ENCODE data around the gene ACKR3.

The ACKR3 gene

DNA sequence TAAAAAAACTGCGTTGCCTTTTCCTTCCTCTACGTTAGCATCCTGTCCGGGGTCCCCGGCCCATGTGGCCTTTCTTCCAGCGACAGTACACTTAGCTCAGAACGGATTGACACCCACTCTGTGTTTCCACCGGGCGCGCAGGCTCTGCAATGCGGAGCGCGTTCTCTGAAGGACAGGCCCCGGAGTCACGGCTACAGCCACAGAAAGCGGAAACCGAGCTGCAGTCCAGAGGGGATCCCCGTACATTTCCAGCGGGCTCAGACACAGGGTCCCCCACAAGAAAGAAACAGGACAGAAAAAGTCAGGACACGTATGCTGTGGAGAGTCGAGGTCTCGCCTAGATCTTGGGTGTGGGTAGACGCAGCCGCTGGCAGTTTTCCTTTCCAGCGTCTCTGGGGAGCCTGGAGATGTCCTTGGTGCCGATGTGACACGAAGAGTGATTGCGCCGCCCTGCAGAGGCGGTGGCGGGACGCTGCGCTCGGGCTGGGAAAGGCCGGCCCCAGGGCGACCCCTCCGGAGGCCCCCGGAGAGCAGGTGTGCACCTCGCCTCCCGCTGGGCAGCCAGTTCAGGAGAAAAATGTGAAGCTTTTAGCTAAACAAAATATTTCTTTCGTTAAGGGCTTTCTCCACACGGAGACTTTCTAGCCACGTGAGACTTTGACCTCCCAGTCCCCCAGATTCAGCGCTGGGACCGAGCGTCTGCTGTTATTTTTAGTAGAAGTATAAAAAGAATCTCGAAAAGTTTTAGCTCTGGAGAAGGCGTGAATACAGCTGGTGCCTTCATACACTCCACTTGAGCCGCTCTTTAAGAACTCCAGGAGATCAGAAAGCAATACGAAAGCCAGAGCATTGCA lies 1.3 kb upstream of the ACKR3 start:
- DNase-seq: peak in 12 of 51 donors; percentile 20 to 61 (median 43)

DNA sequence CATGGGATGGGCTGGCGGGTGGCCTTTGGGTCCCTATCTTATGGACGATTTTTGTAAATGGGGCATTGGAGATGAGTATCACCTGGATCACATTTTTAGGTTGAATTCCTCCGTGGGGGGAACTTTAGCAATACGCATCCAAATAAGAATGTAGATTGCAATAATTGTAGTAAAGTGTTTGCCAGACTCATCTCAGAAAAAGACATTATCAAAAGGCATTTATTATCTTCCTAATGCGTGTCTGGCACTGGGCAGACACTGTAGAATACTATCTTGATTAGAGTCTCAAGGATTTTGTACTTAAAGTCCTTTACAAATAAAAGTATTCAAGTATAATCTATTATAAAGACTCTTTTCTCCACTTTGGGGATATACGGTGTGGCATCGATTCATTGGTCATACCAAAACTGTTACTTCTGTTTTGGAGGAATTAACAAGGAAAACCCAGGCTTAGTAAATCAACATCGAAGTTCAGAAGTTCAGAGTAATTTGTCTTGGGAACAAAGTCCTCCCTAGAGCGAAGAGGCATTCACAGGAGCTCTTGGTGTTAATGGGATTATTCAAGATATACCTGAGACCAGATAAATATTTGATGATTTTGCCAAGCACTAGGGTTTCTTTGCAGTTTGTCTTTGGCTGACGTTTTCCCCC lies 578 bp upstream of the ACKR3 start:
- peak in 2 of 51 donors; percentile 37 to 54 for DNase-seq

- no peak for DNase-seq
Observed at GRCh38 chr2:236570081-236570868, 650 bp downstream of the ACKR3 start.

DNA sequence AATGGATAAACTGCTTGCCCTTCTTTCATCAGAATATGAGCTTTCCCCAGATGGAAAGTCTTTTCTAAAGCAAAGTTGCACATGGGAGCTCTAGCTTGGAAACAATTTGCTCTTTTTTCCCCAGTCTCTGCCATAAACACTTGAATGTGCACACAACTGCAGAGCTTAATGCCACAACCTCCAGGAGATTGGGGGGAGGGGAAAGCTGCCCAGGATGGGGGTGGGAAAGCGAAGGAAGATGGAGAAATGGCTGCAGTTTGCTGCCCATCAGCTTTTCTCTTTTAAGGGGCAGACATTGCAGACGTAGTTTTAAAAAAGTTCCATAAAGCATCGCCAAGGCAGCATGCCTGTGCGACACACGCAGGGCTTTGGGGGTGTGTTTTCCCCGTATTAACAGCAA lies 1.5 kb downstream of the ACKR3 start:
- no peak for DNase-seq

DNA sequence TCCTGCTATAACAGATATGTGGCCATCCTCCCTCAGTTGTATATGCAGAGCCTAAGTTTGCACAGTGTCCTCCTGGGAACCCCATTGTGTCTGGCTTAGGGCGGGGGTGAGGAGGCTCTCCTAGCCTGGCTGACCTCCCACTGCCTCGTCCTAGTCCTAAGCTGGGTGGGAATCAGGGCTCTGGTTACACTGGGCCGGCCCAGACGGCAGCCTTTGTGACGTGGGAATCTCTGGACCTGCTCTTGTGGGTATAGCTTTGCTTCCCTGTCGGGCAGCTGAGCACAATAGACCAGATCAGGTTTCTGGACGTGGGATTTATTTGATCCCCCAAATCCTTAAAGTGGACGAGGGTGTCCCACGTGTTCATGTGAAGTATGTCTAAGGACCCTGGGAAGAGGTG lies 2.9 kb downstream of the ACKR3 start:
- DNase-seq: peak in 1 of 51 donors; percentile 11

- no peak for DNase-seq
Observed at GRCh38 chr2:236573066-236573929, 3.7 kb downstream of the ACKR3 start.

DNA sequence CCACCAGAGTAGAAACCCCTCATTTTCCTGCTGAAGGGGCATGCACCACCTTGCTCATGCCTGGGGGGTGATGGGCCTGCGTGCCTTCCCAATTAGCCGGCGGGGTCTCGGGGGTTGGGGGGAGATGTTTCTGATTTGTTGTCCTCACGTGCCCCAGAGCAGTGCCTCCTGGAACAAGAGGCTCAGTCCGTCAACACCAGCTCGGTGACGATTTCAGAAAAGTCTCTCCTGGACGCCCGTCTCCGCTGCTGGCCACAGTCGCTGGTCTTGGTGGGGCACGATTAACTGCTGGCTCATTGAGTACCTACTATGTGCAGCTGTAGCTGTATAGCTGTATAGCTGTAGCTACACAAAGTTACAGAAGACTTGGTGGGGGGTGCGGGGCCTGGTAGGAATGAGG lies 4.4 kb downstream of the ACKR3 start:
- no peak for DNase-seq

- DNase-seq: no peak
Observed at GRCh38 chr2:236574424-236575145, 5.0 kb downstream of the ACKR3 start.

- no peak for DNase-seq
Observed at GRCh38 chr2:236575510-236575909, 5.9 kb downstream of the ACKR3 start.

- no peak for DNase-seq
Observed at GRCh38 chr2:236576087-236576486, 6.5 kb downstream of the ACKR3 start.

- no peak for DNase-seq
Observed at GRCh38 chr2:236576953-236577352, 7.3 kb downstream of the ACKR3 start.

- DNase-seq: peak in 23 of 51 donors; percentile 9 to 73 (median 46)
Observed at GRCh38 chr2:236577481-236578410, 8.1 kb downstream of the ACKR3 start.

DNA sequence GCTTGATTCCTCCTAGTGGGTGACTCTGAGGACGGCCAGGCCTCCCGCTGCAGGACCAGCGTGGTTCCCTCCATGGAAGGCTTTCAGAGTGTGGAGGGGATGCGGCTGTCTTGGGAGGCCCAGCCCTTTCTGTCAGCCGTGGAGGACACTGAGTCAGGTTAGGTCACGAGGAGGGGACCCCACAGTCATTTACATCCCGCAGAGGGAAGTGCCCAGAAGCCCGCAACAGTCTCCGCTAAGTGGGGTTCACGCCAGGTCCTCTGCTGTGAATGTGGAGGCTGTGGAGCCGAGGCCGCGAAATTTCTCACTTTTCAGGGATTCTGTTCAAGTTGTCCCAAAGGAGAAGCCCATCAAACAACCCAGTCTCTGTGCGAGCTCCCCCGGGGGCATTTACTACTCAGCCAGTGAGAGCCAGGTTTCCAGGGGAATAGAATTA lies 8.8 kb downstream of the ACKR3 start:
- DNase-seq: no peak

DNA sequence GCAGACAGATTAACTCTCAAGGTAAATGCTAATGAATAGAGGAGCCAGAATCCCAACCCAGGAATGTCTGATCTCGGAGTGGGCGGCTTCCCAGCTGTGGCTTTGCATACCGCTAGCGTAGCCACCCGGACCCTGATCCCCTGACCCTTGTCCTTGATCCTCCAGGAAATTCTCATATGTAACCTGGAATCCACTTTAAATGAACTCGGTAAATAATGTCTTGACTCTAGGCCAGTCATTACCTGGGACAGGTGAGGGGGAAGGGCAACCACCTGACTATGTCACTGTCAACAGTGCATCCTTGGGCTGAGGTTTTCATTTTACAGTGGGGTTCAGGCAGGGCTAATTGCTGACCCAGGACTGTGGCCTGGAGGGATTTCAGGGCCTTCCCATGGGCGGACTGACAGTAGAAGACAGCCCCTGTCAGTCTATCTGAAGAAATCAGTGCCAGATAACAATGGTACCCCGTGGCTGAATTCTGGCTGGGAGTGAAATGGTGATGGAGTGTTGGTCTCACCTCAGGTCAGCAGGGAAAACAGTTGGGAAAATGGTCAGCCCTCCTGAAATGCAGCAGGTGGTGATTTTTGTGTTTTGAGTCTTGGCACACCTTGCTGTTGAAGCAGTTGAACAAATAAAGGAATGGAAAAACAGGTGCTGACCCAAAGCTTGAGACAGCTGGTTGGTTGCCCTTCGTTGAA lies 9.6 kb downstream of the ACKR3 start:
- DNase-seq: no peak

DNA sequence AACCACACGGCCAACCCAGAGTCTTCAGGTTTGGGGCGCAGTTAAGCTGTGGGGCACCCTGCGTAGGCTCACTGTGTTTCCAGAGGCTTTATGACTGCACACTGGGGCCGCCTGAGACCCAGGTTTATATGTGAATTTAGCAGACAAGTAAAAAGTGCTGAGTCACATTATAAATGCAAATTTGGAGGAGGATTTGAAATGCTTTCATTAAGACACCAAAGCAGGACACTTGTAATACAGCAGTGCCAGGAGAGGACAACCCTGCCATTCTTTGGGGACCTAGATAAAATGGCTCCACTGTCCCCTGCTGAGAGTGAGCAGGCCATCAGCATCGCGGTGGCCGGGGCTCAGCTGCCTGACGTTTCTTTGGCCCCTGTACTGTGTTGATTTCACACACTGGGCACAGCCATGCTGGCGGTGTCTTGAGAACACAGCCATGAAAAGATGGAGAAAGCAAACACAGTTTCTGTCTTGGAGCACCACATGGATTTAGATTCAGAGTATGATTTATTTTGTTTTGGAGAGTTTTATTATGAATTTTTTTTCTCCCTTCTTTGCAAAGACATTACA lies 10.2 kb downstream of the ACKR3 start:
- DNase-seq: peak in 29 of 51 donors; percentile 12 to 70 (median 38)

GRCh38 chr2:236580746-236581355 lies 11.2 kb downstream of the ACKR3 start:
- DNase-seq: no peak

GRCh38 chr2:236581546-236581945 lies 11.9 kb downstream of the ACKR3 start:
- DNase-seq: no peak

GRCh38 chr2:236582968-236583367 lies 13.3 kb downstream of the ACKR3 start:
- no peak for DNase-seq

Measured in hypothalamus (tissue), 51 donors.